ENCODE data around the gene KLF5. TPM values are rescaled to one million over a fixed set of nuclear protein-coding genes. Genes with fewer than 3 reads are reported as not detected.

Gene KLF5
- total RNA-seq, 4 donors from 2014 or later, result 2.8 to 14.0 (median 5.8) TPM

DNA sequence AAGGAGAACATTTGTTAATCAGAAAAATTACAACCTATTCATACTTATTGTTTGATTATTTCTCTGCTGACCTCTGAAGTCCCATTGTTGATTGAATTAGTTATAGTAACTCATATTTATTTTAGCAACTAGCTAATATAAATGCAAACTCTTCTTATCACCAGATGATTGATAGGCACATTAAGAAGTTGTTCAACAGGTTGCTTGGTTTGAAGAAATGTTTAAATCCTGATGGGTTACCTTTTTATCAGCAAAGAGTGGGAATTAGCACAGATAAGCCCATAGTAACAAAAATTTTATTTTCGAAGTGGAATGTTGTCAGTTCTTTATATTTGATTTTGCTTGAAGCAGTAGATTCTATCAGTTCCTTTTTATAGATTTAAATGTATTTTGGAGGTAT lies 44.4 kb downstream of the KLF5 start:
- TF ChIP-seq, protein P1, sequence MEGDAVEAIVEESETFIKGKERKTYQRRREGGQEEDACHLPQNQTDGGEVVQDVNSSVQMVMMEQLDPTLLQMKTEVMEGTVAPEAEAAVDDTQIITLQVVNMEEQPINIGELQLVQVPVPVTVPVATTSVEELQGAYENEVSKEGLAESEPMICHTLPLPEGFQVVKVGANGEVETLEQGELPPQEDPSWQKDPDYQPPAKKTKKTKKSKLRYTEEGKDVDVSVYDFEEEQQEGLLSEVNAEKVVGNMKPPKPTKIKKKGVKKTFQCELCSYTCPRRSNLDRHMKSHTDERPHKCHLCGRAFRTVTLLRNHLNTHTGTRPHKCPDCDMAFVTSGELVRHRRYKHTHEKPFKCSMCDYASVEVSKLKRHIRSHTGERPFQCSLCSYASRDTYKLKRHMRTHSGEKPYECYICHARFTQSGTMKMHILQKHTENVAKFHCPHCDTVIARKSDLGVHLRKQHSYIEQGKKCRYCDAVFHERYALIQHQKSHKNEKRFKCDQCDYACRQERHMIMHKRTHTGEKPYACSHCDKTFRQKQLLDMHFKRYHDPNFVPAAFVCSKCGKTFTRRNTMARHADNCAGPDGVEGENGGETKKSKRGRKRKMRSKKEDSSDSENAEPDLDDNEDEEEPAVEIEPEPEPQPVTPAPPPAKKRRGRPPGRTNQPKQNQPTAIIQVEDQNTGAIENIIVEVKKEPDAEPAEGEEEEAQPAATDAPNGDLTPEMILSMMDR (IDR thresholded peaks at IDR 0.05; ENCODE audit: low read depth), result no peak

DNA sequence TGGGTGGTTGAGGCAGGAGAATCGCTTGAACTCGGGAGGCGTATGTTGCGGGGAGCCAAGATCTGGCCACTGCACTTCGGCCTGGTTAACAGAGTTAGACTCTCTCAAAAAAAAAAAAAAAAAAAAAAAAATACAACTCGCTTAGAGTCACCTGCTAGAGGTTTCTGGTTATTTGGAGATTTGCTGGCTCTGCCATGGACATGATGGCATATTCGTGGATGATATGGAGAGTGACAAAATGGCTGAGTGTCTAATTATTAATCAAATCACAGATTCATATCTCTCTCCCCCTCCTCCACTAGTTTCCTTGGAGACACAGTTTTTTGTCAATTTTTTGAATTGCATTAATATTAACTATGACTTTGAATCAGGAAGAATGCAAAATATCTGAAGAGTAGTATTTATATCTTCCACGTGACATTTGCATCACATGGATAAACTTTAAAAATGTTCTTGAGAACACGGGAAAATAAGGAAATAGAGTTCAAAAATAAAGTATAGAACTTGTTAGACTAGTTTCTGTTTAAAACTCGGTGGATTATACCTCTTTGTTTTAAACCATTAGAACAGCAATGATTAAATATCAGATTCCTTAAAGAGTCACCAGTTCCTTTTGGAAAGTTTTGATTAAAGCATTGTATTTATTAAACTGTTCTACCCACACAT lies 47.8 kb downstream of the KLF5 start:
- TF ChIP-seq, protein P1 (IDR thresholded peaks at IDR 0.05; ENCODE audit: low read depth), result no peak

DNA sequence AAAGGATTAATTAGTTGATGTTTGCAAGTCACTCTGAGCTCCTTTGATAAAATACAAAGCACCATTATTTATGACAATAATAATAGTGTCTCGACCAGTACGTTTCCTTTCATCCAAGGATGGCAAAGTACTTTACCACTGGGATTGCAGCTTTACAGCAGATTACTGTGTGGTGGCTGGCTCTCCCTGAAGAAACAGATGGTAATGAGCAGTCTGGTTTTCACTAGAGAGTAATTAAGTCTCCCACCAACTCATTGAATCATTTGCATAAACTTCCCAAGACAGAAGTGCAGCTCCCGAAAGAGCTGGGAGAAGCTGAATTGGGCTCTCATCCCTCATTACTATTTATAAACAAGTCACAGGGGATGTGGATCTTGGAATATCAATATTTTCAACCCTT lies 48.7 kb downstream of the KLF5 start:
- TF ChIP-seq, protein P1 (IDR thresholded peaks at IDR 0.05; ENCODE audit: low read depth), result no peak

DNA sequence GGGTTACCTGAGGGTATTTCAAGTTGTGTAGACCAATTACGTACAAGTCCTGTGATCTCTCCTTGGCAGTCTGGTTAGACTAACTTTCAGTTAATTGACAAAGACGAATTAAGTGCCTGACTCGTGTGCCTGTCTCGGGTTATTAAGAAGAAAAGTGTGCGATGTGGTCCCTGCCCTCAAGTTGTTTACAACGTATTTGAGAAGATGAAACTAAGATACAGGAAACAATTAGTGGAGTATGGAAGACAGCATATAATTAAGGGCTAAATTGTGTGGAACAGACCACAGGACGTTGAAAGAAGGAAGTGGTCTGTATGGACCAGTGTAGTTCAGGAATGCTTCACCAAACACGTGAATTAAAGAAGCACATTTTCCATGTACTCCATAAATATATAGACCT lies 49.2 kb downstream of the KLF5 start:
- TF ChIP-seq, protein P1 (IDR thresholded peaks at IDR 0.05; ENCODE audit: low read depth), result no peak

DNA sequence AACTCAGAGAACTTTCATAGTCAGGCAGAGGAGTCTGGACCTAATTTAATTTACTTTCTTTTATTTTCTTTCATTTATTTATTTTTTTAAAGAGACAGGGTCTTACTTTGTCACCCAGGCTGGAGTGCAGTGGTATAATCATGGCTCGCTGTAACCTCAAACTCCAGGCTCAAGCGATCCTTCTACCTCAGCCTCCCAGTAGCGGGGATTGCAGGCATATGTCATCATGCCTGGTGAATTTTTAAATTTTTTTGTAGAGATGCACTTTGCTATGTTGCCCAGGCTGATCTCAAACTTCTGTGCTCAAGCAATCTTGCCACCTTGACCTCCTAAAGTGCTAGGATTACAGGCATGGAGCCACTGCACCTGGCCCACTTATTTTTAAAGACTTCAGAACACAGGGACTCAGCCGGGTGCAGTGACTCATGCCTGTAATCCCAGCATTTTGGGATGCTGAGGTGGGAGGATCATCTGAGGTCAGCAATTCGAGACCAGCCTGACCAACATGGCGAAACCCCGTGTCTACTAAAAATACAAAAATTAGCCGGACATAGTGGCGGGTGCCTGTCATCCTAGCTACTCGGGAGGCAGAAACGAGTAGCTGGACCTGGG lies 50.6 kb downstream of the KLF5 start:
- TF ChIP-seq, protein P1 (IDR thresholded peaks at IDR 0.05; ENCODE audit: low read depth), result no peak

DNA sequence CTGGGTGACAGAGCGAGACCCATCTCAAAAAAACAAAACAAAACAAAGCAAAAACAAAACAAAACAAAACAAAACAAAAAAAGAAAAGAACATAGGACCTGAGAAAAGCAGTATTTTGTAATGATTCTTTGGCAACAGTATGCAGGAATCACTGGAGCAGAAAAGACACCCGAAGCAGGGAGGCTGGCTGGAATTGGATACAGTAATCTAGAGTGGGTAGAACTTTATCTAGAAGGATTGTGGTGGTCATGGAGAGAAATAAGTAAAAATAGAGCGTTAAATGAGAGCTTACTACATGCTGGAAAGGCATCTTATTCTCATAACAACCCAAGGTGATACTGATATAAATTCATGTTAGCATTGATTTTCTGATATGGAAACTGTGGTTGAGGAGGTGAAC lies 51.2 kb downstream of the KLF5 start:
- TF ChIP-seq, protein P1 (IDR thresholded peaks at IDR 0.05; ENCODE audit: low read depth), result no peak

DNA sequence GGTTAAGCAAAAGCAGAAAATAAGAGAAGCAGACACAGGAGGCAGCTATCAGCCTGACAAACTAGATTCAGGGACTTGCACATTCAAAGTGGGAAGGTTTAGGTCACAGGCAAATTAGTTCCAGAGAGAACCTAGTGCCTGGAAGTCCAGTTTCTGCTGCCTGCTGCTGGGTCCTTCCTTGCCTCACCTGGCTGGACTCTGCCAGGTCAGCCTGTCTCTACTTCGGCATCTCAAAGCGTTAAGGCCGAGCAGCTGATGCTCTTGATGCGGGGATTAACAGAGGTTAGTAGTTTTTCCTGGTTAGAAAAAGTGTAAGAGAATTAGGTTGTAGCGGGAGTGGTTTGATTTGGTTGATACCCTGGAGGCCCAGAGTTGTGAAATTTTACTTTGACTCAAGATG lies 52.0 kb downstream of the KLF5 start:
- TF ChIP-seq, protein P1 (IDR thresholded peaks at IDR 0.05; ENCODE audit: low read depth), result no peak

All from subcutaneous adipose tissue (tissue), 4 donors.